Right ventricle myocardium superior (tissue), 1 donor: ENCODE data around the gene AGAP1. TPM values are rescaled to one million over a fixed set of nuclear protein-coding genes. Genes with fewer than 3 reads are reported as not detected.

Experiments used
- ATAC-seq: fragments of 200-7000 bp; cut with Tn5 transposase; one replicate; pipeline ENCODE4 v1.9.1; 2020; ENCODE audit warnings: mild to moderate bottlenecking; ENCODE audit not compliant: poor library complexity
- DNase-seq: peaks from one replicate; pipeline ENCODE4 v3.0.0-alpha.2; 2020
- intact Hi-C: fragments of 100-400 bp; cut with DNase I; formaldehyde crosslinking; loops from one replicate; pipeline ENCODE4 v1.11.2; 2022
- total RNA-seq: library from RNA; stranded (reverse); fragmentation: NEBNext Ultra II Directional; extraction: Animal tissue kit (Norgen Biotek cat#: 25700); gene quantifications from one replicate; pipeline ENCODE4 v1.2.1, GENCODE V29; 2021
- donor health status: DM: no; HTN: yes; CAD: no; lungs with severe emphysema.

AGAP1 gene
- total RNA-seq, 1 donor from 2014 or later = 25.4 TPM

DNA sequence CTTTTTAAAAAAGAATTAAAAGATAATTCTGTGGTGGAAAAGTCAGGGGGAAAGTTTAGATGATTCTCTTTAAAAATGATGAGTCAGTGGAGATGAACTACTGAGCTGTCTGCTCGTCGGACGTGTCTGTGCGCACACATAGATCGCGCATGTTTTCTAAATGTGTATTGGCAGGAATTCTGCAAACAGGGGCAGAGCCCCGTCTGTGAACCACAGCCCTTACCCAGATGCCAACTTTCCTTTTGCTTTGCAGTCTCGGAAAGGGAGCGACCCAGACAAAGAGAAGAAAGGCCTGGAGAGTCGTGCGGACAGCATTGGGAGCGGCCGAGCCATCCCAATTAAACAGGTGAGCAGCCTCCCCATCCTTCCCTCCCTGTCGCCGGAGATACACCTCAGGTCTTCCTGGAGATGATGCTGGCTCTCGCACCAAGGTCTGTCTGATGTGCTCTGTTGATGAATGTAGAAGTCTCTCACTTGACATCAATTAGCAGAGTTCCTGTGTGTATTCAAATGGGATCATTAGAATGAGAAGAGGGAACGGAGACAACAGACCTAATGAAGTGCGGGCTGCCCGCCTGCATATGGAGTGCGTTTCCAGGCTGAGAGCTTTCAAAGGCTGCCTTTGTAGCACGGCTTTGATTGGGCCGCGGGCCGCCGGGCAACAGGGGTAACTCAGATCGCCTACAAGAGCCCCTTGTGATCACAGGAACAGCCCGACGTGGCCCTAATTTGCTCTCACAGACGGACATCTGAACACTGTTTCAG lies 313.3 kb downstream of the AGAP1 start:
- no peak for ATAC-seq
- DNase-seq = no peak
- intact Hi-C loops = no loop called here

- intact Hi-C loops = no loop called here
- DNase-seq = no peak
- no peak for ATAC-seq
These were observed 314.5 kb downstream of the AGAP1 start for GRCh38 chr2:235808366-235808765.

DNA sequence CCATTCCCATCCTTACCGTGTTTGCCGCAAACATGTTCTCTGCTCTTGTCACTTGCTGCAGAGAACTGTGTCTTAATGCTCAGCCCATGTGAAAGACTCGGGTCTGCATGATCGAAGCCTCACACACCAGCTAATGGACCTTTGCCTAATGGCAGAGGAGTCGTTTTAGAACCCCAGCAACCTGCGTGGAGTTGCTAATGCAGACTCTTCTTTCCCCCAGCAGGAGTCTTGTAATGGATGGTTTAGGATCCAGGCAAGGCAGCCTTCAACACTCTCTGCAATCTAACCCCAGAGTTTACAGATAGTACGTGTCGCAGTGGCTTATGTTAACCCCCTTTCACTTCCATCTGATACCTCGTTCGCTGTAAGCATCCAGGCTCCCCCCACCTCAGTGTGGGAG lies 316.4 kb downstream of the AGAP1 start:
- intact Hi-C loops = no loop called here
- DNase-seq (no peak), ATAC-seq (no peak)

DNA sequence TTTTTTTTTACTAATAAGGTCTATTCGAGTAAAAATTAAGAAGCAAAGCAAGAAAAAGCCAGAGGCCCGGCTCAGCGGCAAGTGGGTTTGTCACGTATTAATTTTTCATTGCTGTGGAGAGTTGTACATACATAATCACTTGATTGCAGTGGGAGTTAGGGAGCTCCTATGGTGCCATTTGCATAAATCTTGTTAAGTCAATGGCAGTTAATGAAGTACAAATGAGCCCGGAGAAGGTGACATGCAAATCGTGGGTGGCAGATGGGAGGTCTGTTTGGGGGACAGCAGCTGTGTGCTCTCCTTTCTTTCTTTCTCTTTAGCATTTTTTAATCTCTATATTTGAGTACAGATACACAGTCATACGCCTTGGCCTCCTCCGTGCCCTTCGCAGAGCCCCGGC lies 317.0 kb downstream of the AGAP1 start:
- no peak for ATAC-seq
- intact Hi-C loops = no loop called here
- no peak for DNase-seq

- DNase-seq = no peak
- ATAC-seq = no peak
- intact Hi-C loops = no loop called here
These were observed 317.8 kb downstream of the AGAP1 start for GRCh38 chr2:235811446-235812184.

DNA sequence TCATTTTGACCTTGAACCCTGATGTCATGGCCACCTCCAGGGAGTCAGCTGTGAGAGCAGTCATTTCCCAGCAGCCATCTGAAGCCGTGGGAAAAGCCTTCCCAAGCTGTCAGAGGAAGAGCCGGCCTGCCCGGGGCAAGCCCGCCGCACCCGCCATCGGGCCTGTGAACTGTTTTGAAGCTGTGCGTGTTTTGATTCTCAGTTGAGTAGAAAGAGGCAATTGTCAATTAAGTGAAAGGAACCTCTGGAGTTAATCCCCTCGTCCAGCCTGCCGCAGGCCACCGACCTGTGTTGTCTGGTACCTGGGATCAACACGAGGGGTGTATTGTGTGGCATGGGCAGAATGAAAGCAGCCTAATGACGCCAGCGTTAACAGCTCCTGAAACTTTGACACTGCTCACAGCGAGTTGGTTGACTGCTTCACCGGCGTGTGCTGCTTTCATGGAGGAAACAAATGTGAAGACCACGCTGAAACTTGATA lies 318.4 kb downstream of the AGAP1 start:
- DNase-seq (no peak), ATAC-seq (no peak)
- intact Hi-C loops = no loop called here

DNA sequence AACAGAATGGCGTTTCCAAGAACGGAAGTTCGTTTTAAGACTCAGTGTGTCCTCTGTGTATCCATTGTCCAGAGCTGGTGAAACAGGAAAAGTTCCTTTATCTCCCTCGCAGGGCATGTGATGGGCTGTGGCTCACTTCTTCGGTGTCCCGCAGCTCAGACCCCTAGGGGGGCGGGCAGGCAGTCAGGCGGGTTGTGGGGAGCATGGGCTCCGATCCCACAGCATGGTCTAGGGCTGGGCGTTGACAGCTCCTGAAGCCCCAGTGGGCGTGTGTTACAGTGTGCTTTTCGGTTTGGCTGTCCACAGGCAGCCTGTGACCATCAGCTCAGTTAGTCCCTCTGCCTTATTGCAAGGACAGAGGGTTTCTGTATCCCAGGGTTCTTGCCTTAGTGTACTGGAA lies 319.6 kb downstream of the AGAP1 start:
- intact Hi-C loops = no loop called here
- ATAC-seq = no peak
- DNase-seq = no peak

GRCh38 chr2:235820571-235820970 lies 326.7 kb downstream of the AGAP1 start:
- no peak for DNase-seq
- intact Hi-C loops = no loop called here
- ATAC-seq = no peak

DNA sequence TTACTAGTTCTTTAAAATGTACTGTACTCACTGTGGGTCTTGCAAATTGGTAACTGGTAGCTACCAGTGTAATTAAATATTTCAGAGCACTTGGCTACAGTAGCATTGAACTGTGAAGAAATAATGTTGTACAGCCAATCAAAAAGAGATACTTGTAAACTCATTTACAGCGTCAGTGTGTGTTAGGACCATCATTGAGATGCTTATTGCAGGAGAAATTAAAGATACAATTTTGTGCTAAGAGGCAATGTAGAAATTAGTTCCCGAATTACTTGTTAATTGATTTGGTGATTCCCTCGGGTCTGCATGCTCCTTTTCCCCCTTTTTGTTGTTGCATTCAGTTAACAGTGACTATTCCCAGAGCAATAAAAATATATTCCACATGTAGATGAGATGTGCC lies 330.5 kb downstream of the AGAP1 start:
- DNase-seq = no peak
- intact Hi-C loops = no loop called here
- ATAC-seq = no peak

- DNase-seq (no peak), ATAC-seq (no peak)
- intact Hi-C loops = no loop called here
These were observed 332.1 kb downstream of the AGAP1 start for GRCh38 chr2:235825946-235826345.

DNA sequence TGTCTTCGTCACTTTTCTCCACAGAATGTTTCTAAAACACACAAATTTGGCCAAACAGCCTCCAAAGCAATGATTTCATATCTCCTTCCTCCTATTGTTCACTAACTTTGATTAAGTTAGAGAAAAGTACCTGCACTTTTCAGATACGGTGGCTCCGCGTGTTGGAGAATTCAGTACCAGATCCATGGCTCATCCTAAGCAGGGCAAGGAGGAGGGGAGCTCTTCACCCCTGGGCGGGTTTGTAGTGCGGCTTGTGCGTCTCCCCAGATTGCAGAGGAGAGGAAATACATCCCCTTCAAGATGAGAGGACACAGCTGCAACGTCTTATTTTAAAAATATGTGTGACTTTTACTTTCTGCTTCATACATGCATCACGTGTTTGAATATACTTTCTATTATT lies 333.0 kb downstream of the AGAP1 start:
- ATAC-seq (no peak), DNase-seq (no peak)
- intact Hi-C loops = no loop called here

DNA sequence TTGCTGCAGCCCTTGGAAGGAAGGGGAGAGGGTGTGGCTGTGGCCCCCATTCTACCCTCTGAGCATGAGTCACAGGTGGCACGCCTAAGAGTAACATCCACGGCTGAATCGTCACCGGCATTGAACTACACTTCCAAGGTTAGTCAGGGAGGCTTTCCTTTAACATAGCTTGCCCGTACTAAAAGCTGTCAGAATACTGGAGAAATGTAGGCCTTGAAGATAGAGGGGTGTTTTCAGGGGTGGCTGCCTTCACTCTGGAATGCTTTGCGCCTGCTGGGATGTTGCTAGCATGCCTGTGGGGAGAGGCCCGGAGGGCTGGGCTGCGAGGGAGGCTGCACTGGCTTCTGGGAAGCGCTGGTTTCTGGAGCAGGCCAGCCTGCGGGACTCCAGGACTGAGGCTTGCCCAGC lies 333.7 kb downstream of the AGAP1 start:
- intact Hi-C loops = no loop called here

DNA sequence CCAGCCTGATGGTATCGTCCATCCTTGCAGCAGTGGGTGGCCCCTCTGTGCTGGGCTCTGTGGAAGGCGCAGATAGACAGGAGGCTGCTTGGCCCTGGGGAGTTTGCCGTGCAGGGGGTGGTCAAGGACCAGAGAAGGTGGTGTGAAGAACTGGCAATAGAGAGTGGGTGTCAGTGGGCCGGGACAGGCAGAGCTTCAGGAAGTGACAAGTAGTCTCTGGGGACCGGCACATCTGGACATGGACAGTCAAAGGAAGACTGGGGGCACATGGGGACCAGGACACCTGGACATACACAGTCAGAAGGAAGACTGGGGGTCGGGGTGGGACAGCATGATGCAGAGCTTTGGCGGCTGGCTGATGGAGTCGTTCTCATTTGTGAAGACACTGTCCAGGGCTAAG lies 335.9 kb downstream of the AGAP1 start:
- ATAC-seq = no peak
- DNase-seq = no peak
- intact Hi-C loops = no loop called here

More for the DNA sequence above, 333.7 kb downstream of the AGAP1 start:
- ATAC-seq (no peak), DNase-seq (no peak)

GRCh38 chr2:235831755-235832154 lies 337.9 kb downstream of the AGAP1 start:
- no peak for ATAC-seq
- intact Hi-C loops = no loop called here
- DNase-seq = no peak

GRCh38 chr2:235832941-235833340 lies 339.1 kb downstream of the AGAP1 start:
- DNase-seq = no peak
- no peak for ATAC-seq
- intact Hi-C loops = no loop called here

- intact Hi-C loops = no loop called here
- ATAC-seq = no peak
- no peak for DNase-seq
These were observed 340.3 kb downstream of the AGAP1 start for GRCh38 chr2:235833971-235834620.

DNA sequence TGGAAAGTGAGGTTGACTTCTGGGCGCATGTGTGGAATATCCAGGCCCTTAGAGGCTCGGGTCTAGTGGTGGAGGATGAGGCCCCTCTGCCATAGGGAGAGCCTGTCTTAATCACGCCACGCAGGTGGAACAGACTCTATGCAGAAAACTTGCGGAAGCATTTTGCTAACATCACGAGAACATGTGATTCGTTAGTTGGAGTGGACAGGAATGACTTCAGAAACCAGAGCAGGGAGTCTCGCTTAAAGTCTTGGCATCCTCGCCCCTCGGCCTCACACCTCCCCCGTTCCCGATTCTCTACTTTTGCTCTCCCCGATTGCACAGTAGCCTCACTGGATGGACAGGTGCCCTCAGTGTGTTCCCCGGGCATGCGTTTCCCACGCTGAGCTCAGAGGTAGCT lies 340.9 kb downstream of the AGAP1 start:
- intact Hi-C loops = no loop called here
- DNase-seq = no peak
- no peak for ATAC-seq

GRCh38 chr2:235835810-235836209 lies 342.0 kb downstream of the AGAP1 start:
- intact Hi-C loops = no loop called here
- no peak for DNase-seq
- ATAC-seq = no peak

GRCh38 chr2:235836491-235836911 lies 342.7 kb downstream of the AGAP1 start:
- intact Hi-C loops = no loop called here
- DNase-seq = no peak
- no peak for ATAC-seq

- intact Hi-C loops = no loop called here
- no peak for ATAC-seq
- no peak for DNase-seq
These were observed 345.4 kb downstream of the AGAP1 start for GRCh38 chr2:235839226-235839625.
